ENCODE measurements around the gene GALNT16.
"Not testable (repeated sequence)": the region's sequence is repeated elsewhere in the genome, so short reads cannot be mapped to it uniquely, and the experiment has no call there.

Gene GALNT16

GRCh38 chr14:69274321-69274720, 14.4 kb downstream of the GALNT16 start:
- H3K27me3 ChIP-seq (ENCODE audit: control insufficient read depth, low read length), result peaks cover 4% of the 10 kb centered on the region; the same call in 1 of the 2 replicates
- no peak overlapping the region for H3K27ac ChIP-seq (ENCODE audit: low read depth, low read length)
- H3K4me3 ChIP-seq (ENCODE audit: low read length), result no peak overlapping the region
- no peaks in the 10 kb centered on the region for H4K20me1 ChIP-seq (ENCODE audit: control insufficient read depth, insufficient read depth, low read depth, low read length)
- H3K9me3 ChIP-seq (ENCODE audit: control insufficient read depth, insufficient read depth, low read length), result no peaks in the 10 kb centered on the region
- TF ChIP-seq, protein P1, sequence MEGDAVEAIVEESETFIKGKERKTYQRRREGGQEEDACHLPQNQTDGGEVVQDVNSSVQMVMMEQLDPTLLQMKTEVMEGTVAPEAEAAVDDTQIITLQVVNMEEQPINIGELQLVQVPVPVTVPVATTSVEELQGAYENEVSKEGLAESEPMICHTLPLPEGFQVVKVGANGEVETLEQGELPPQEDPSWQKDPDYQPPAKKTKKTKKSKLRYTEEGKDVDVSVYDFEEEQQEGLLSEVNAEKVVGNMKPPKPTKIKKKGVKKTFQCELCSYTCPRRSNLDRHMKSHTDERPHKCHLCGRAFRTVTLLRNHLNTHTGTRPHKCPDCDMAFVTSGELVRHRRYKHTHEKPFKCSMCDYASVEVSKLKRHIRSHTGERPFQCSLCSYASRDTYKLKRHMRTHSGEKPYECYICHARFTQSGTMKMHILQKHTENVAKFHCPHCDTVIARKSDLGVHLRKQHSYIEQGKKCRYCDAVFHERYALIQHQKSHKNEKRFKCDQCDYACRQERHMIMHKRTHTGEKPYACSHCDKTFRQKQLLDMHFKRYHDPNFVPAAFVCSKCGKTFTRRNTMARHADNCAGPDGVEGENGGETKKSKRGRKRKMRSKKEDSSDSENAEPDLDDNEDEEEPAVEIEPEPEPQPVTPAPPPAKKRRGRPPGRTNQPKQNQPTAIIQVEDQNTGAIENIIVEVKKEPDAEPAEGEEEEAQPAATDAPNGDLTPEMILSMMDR (IDR thresholded peaks at IDR 0.05; ENCODE audit: low read depth, low read length, poor library complexity, severe bottlenecking), result no peak
- TF ChIP-seq EZH2phosphoT487 (IDR thresholded peaks at IDR 0.05; ENCODE audit: borderline replicate concordance, low read length), result no peak
- no peaks in the 10 kb centered on the region for H3K36me3 ChIP-seq (ENCODE audit: control insufficient read depth, low read length)
- no peak overlapping the region for H3K4me2 ChIP-seq (ENCODE audit: low read length)
- no peaks in the 10 kb centered on the region for H3K79me2 ChIP-seq (ENCODE audit: control insufficient read depth, low read length)
- H3F3A ChIP-seq (ENCODE audit: control insufficient read depth, insufficient read depth), result no peaks in the 10 kb centered on the region
- H3K4me1 ChIP-seq (ENCODE audit: control insufficient read depth, low read length), result no peaks in the 10 kb centered on the region
- H3K9me2 ChIP-seq (replicated peaks; ENCODE audit: control insufficient read depth, low read length), result no peaks in the 10 kb centered on the region

DNA sequence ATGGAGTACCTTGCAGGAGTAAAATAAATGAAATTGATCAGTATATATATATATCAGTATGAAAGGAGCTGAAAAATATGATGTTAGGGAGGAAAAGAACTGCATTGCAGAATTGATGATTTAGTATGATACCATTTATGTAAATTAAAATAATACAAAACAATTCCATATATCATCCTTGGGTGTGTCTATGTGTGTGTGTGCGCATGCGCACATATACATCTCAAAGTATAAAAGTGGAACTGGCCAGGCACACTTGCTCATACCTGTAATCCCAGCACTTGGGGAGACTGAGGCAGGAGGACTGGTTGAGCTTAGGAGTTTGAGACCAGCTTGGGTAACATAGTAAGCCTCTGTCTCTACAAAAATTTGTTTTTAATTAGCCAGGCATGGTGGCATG, 15.4 kb downstream of the GALNT16 start:
- Histone ChIP-seq H3K36me3 (ENCODE audit: control insufficient read depth, low read length) (no peaks in the 10 kb centered on the region), H3K4me3 (ENCODE audit: low read length) (no peak overlapping the region), H3K79me2 (ENCODE audit: control insufficient read depth, low read length) (no peaks in the 10 kb centered on the region), H4K20me1 (ENCODE audit: control insufficient read depth, insufficient read depth, low read depth, low read length) (no peaks in the 10 kb centered on the region), H3F3A (ENCODE audit: control insufficient read depth, insufficient read depth) (no peaks in the 10 kb centered on the region), H3K27ac (ENCODE audit: low read depth, low read length) (no peak overlapping the region), H3K9me2 (replicated peaks; ENCODE audit: control insufficient read depth, low read length) (no peaks in the 10 kb centered on the region), H3K4me1 (ENCODE audit: control insufficient read depth, low read length) (no peaks in the 10 kb centered on the region), H3K4me2 (ENCODE audit: low read length) (no peak overlapping the region), H3K27me3 (ENCODE audit: control insufficient read depth, low read length) (peaks cover 7% of the 10 kb centered on the region), H3K9me3 (ENCODE audit: control insufficient read depth, insufficient read depth, low read length) (no peaks in the 10 kb centered on the region)
- no peak for TF ChIP-seq EZH2phosphoT487 (IDR thresholded peaks at IDR 0.05; ENCODE audit: borderline replicate concordance, low read length)
- TF ChIP-seq, protein P1 (IDR thresholded peaks at IDR 0.05; ENCODE audit: low read depth, low read length, poor library complexity, severe bottlenecking), result no peak

DNA sequence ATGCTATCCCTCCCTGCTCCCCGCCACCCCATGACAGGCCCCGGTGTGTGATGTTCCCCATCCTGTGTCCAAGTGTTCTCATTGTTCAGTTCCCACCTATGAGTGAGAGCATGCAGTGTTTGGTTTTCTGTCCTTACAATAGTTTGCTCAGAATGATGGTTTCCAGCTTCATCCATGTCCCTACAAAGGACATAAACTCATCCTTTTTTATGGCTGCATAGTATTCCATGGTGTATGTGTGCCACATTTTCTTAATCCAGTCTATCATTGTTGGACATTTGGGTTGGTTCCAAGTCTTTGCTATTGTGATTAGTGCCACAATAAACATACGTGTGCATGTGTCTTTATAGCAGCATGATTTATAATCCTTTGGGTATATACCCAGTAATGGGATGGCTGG, 17.4 kb downstream of the GALNT16 start:
- not testable (repeated sequence) for H3K27ac ChIP-seq (ENCODE audit: low read depth, low read length); H3K4me2 ChIP-seq (ENCODE audit: low read length); H3K36me3 ChIP-seq (ENCODE audit: control insufficient read depth, low read length); H3K4me3 ChIP-seq (ENCODE audit: low read length); H3K4me1 ChIP-seq (ENCODE audit: control insufficient read depth, low read length); H3K9me2 ChIP-seq (replicated peaks; ENCODE audit: control insufficient read depth, low read length); H4K20me1 ChIP-seq (ENCODE audit: control insufficient read depth, insufficient read depth, low read depth, low read length); H3K9me3 ChIP-seq (ENCODE audit: control insufficient read depth, insufficient read depth, low read length); H3F3A ChIP-seq (ENCODE audit: control insufficient read depth, insufficient read depth); H3K79me2 ChIP-seq (ENCODE audit: control insufficient read depth, low read length); H3K27me3 ChIP-seq (ENCODE audit: control insufficient read depth, low read length)

GRCh38 chr14:69280746-69281291, 20.9 kb downstream of the GALNT16 start:
- no peak overlapping the region for H3K4me3 ChIP-seq (ENCODE audit: low read length)
- no peaks in the 10 kb centered on the region for H3F3A ChIP-seq (ENCODE audit: control insufficient read depth, insufficient read depth)
- no peaks in the 10 kb centered on the region for H3K9me3 ChIP-seq (ENCODE audit: control insufficient read depth, insufficient read depth, low read length)
- no peaks in the 10 kb centered on the region for H3K79me2 ChIP-seq (ENCODE audit: control insufficient read depth, low read length)
- peaks cover 3% of the 10 kb centered on the region for H3K27me3 ChIP-seq (ENCODE audit: control insufficient read depth, low read length)
- H4K20me1 ChIP-seq (ENCODE audit: control insufficient read depth, insufficient read depth, low read depth, low read length), result no peaks in the 10 kb centered on the region
- no peak overlapping the region for H3K27ac ChIP-seq (ENCODE audit: low read depth, low read length)
- no peak for TF ChIP-seq EZH2phosphoT487 (IDR thresholded peaks at IDR 0.05; ENCODE audit: borderline replicate concordance, low read length)
- TF ChIP-seq, protein P1 (IDR thresholded peaks at IDR 0.05; ENCODE audit: low read depth, low read length, poor library complexity, severe bottlenecking), result no peak
- H3K36me3 ChIP-seq (ENCODE audit: control insufficient read depth, low read length), result no peaks in the 10 kb centered on the region
- H3K4me1 ChIP-seq (ENCODE audit: control insufficient read depth, low read length), result no peaks in the 10 kb centered on the region
- H3K4me2 ChIP-seq (ENCODE audit: low read length), result no peak overlapping the region
- no peaks in the 10 kb centered on the region for H3K9me2 ChIP-seq (replicated peaks; ENCODE audit: control insufficient read depth, low read length)

All from DOHH2 (cell line).